Occipital lobe (tissue), 2 donors: ENCODE data around the gene DUOXA2. TPM values are rescaled to one million over a fixed set of nuclear protein-coding genes. Genes with fewer than 3 reads are reported as not detected.

ENCODE experiments used
- DNase-seq: peaks from one replicate; lab custom pipeline; 2025; lab: John Stamatoyannopoulos, UW
- total RNA-seq: library from RNA; depleted of rRNA; stranded (reverse); fragments of >200 nt; gene quantifications from one replicate; pipeline ENCODE4 v1.2.3, GENCODE V29; 2014

The DUOXA2 gene
- total RNA-seq, 1 donor from 2014 or later, result not detected

GRCh38 chr15:45156744-45157455, 42.8 kb downstream of the DUOXA2 start:
- DNase-seq, result no peak

- peak; percentile 31 for DNase-seq
Measured at GRCh38 chr15:45157974-45158373, 43.8 kb downstream of the DUOXA2 start.

GRCh38 chr15:45161666-45162065, 47.5 kb downstream of the DUOXA2 start:
- no peak for DNase-seq

GRCh38 chr15:45162771-45163507, 48.8 kb downstream of the DUOXA2 start:
- peak; percentile 60 for DNase-seq

GRCh38 chr15:45163508-45163856, 49.4 kb downstream of the DUOXA2 start:
- DNase-seq, result no peak

- no peak for DNase-seq
Measured at GRCh38 chr15:45164914-45165313, 50.8 kb downstream of the DUOXA2 start.

- DNase-seq, result no peak
Measured at GRCh38 chr15:45165536-45165935, 51.4 kb downstream of the DUOXA2 start.

- peak; percentile 75 for DNase-seq
Measured at GRCh38 chr15:45166834-45167630, 52.9 kb downstream of the DUOXA2 start.

GRCh38 chr15:45167631-45168205, 53.6 kb downstream of the DUOXA2 start:
- DNase-seq, result no peak

Other genes starting within 250 kb of the DUOXA2 start
- not detected for gene TERB2, start 157.6 kb upstream of the DUOXA2 start, total RNA-seq
- 5.1 TPM for gene SORD, start 91.1 kb upstream of the DUOXA2 start, total RNA-seq
- gene DUOX2, start 154 bp upstream of the DUOXA2 start, total RNA-seq, result not detected
- 0.31 TPM for gene DUOXA1, start 15.6 kb downstream of the DUOXA2 start, total RNA-seq
- not detected for gene DUOX1, start 15.7 kb downstream of the DUOXA2 start, total RNA-seq
- gene SHF, start 73.6 kb downstream of the DUOXA2 start, total RNA-seq, result 54.9 TPM
- gene SLC28A2, start 137.9 kb downstream of the DUOXA2 start, total RNA-seq, result not detected